GM06990 (cell line): ENCODE measurements around the gene GGA1.

ENCODE experiments used
- DNase-seq: peaks from one replicate; pipeline ENCODE4 v3.0.0-alpha.2; 2011; ENCODE audit not compliant: insufficient read length; ENCODE audit errors: extremely low read depth
- H3K27me3 ChIP-seq: replicated peaks from 2 replicates; pipeline ENCODE4 v1.6.0; 2011; ENCODE audit warnings: low read length; ENCODE audit not compliant: control insufficient read depth, insufficient read depth
- H3K36me3 ChIP-seq: 2 replicates; pipeline ENCODE4 v1.5.1; 2011; ENCODE audit warnings: low read length; ENCODE audit not compliant: control insufficient read depth, insufficient read depth
- H3K4me3 ChIP-seq: replicated peaks from 2 replicates; pipeline ENCODE4 v1.5.1; 2011; ENCODE audit warnings: low read depth, mild to moderate bottlenecking, control low read depth, low read length
- CTCF ChIP-seq: IDR thresholded peaks from 2 replicates; pipeline ENCODE4 v1.5.1; 2011; ENCODE audit warnings: low read length, control low read depth, mild to moderate bottlenecking, inconsistent platforms; ENCODE audit not compliant: insufficient read depth, poor library complexity, severe bottlenecking

GGA1 gene

GRCh38 chr22:37618674-37619073, 10.0 kb downstream of the GGA1 start:
- Histone ChIP-seq H3K27me3 (no peaks in the 10 kb centered on the region), H3K4me3 (no peak overlapping the region), H3K36me3 (peaks cover 48% of the 10 kb centered on the region)
- no peak for TF ChIP-seq CTCF
- DNase-seq = no peak

- Histone ChIP-seq H3K27me3 (no peaks in the 10 kb centered on the region), H3K36me3 (peaks cover 50% of the 10 kb centered on the region), H3K4me3 (no peak overlapping the region)
- DNase-seq = no peak
- no peak for TF ChIP-seq CTCF
These were observed 11.4 kb downstream of the GGA1 start for GRCh38 chr22:37619991-37620390.

- Histone ChIP-seq H3K4me3 (no peak overlapping the region), H3K36me3 (peaks cover 52% of the 10 kb centered on the region), H3K27me3 (no peaks in the 10 kb centered on the region)
- TF ChIP-seq CTCF = no peak
- DNase-seq = no peak
These were observed 12.8 kb downstream of the GGA1 start for GRCh38 chr22:37621352-37621860.

GRCh38 chr22:37623075-37624016, 14.7 kb downstream of the GGA1 start:
- DNase-seq = no peak
- Histone ChIP-seq H3K4me3 (no peak overlapping the region), H3K27me3 (no peaks in the 10 kb centered on the region), H3K36me3 (peaks cover 43% of the 10 kb centered on the region)
- peak; percentile 95 for TF ChIP-seq CTCF

- no peak for DNase-seq
- H3K4me3 ChIP-seq = no peak overlapping the region
- TF ChIP-seq CTCF = no peak
- H3K36me3 ChIP-seq = peaks cover 42% of the 10 kb centered on the region
- H3K27me3 ChIP-seq = no peaks in the 10 kb centered on the region
These were observed 15.4 kb downstream of the GGA1 start for GRCh38 chr22:37624017-37624365.
